GM23338 (cell line): ENCODE results near the gene RAP2A. TPM values are rescaled to one million over a fixed set of nuclear protein-coding genes. Genes with fewer than 3 reads are reported as not detected.
A peak's percentile ranks its signal among the peaks of the same experiment; 100 is the strongest.

Source experiments
- ATAC-seq: fragments of 200-7000 bp; cut with Tn5 transposase; 3 replicates; pipeline ENCODE4 v1.9.1; 2020
- DNase-seq: peaks from one replicate; pipeline ENCODE4 v3.0.0-alpha.2; 2015; ENCODE audit warnings: low spot score
- H2AFZ ChIP-seq: fragments of 200-600 bp; sonication (generic); 2 replicates; pipeline ENCODE4 v1.8.0; 2016; ENCODE audit warnings: antibody characterized with exemption, mild to moderate bottlenecking, moderate library complexity
- H3F3A ChIP-seq: fragments of 200-600 bp; sonication (generic); replicated peaks from 2 replicates; pipeline ENCODE4 v1.8.0; 2017; ENCODE audit warnings: antibody characterized with exemption, mixed run types, low read depth
- H3K27ac ChIP-seq: fragments of 200-600 bp; sonication (generic); 2 replicates; pipeline ENCODE4 v1.6.1; 2016; ENCODE audit warnings: low read depth
- H3K27me3 ChIP-seq: fragments of 200-600 bp; sonication (generic); 2 replicates; pipeline ENCODE4 v1.8.0; 2016; ENCODE audit warnings: mild to moderate bottlenecking, mixed run types, moderate library complexity; ENCODE audit not compliant: insufficient read depth
- H3K36me3 ChIP-seq: fragments of 200-600 bp; sonication (generic); 2 replicates; pipeline ENCODE4 v1.8.0; 2016; ENCODE audit warnings: mild to moderate bottlenecking; ENCODE audit not compliant: insufficient read depth
- H3K4me1 ChIP-seq: fragments of 200-600 bp; sonication (generic); 2 replicates; pipeline ENCODE4 v1.8.0; 2016; ENCODE audit warnings: mild to moderate bottlenecking, moderate library complexity; ENCODE audit not compliant: insufficient read depth
- H3K4me2 ChIP-seq: fragments of 200-600 bp; sonication (generic); 2 replicates; pipeline ENCODE4 v1.7.1; 2017; ENCODE audit warnings: mixed run types
- H3K4me3 ChIP-seq: fragments of 200-600 bp; sonication (generic); 2 replicates; pipeline ENCODE4 v1.6.1; 2016; ENCODE audit warnings: mixed run types
- H3K79me2 ChIP-seq: fragments of 200-600 bp; sonication (generic); replicated peaks from 2 replicates; pipeline ENCODE4 v1.8.0; 2017; ENCODE audit warnings: mild to moderate bottlenecking; ENCODE audit not compliant: insufficient read depth
- H3K9me2 ChIP-seq: fragments of 200-600 bp; sonication (generic); 2 replicates; pipeline ENCODE4 v1.8.0; 2017; ENCODE audit not compliant: insufficient read depth
- H4K20me1 ChIP-seq: fragments of 200-600 bp; sonication (generic); replicated peaks from 2 replicates; pipeline ENCODE4 v1.8.0; 2017; ENCODE audit warnings: mild to moderate bottlenecking; ENCODE audit not compliant: insufficient read depth
- H3K27ac Mint-ChIP-seq: 2 replicates; pipeline ENCODE4 v1.8.0; 2020; ENCODE audit warnings: inconsistent platforms, mild to moderate bottlenecking, moderate library complexity, mixed read lengths
- H3K27me3 Mint-ChIP-seq: 3 replicates; pipeline ENCODE4 v1.8.0; 2022; ENCODE audit warnings: low read depth, mild to moderate bottlenecking, moderate library complexity, mixed read lengths, inconsistent platforms; ENCODE audit not compliant: insufficient read depth, poor library complexity
- H3K36me3 Mint-ChIP-seq: 3 replicates; pipeline ENCODE4 v1.8.0; 2021; ENCODE audit warnings: low read depth, mild to moderate bottlenecking, inconsistent platforms, moderate library complexity, mixed read lengths
- H3K4me1 Mint-ChIP-seq: 3 replicates; pipeline ENCODE4 v1.8.0; 2020; ENCODE audit warnings: mild to moderate bottlenecking, inconsistent platforms, mixed read lengths
- H3K4me3 Mint-ChIP-seq: 3 replicates; pipeline ENCODE4 v1.8.0; 2021; ENCODE audit warnings: moderate library complexity, mild to moderate bottlenecking, inconsistent platforms, mixed read lengths
- H3K9me3 Mint-ChIP-seq: 3 replicates; pipeline ENCODE4 v1.8.0; 2020; ENCODE audit warnings: moderate library complexity, mild to moderate bottlenecking, inconsistent platforms, mixed read lengths
- CREB1 ChIP-seq: fragments of 250-450 bp; sonication (Bioruptor Pico); IDR thresholded peaks from 2 replicates; pipeline ENCODE4 v1.5.0; 2020; ENCODE audit warnings: low read depth, mild to moderate bottlenecking, moderate library complexity
- EZH2phosphoT487 ChIP-seq: fragments of 200-600 bp; sonication (generic); IDR thresholded peaks from one replicate; pipeline ENCODE4 v1.8.1; 2018; ENCODE audit warnings: antibody characterized with exemption; ENCODE audit not compliant: unreplicated experiment
- JUNB ChIP-seq: IDR thresholded peaks from one replicate; pipeline ENCODE4 v1.6.1; 2016; ENCODE audit warnings: antibody characterized with exemption; ENCODE audit not compliant: unreplicated experiment
- NANOG ChIP-seq: IDR thresholded peaks from 2 replicates; pipeline ENCODE4 v1.6.1; 2016; ENCODE audit warnings: antibody characterized with exemption, borderline replicate concordance
- POLR2AphosphoS5 ChIP-seq: IDR thresholded peaks from 2 replicates; pipeline ENCODE4 v1.6.1; 2016; ENCODE audit warnings: antibody characterized with exemption, low read depth
- ZNF114 ChIP-seq: fragments of 250-450 bp; sonication (Bioruptor Pico); IDR thresholded peaks from 2 replicates; pipeline ENCODE4 v1.5.0; 2020; ENCODE audit warnings: mild to moderate bottlenecking, moderate library complexity
- ZNF331 ChIP-seq: fragments of 250-450 bp; sonication (Bioruptor Pico); IDR thresholded peaks from 2 replicates; pipeline ENCODE4 v1.5.0; 2020; ENCODE audit warnings: low read depth, mild to moderate bottlenecking, moderate library complexity
- polyA plus RNA-seq: library from polyadenylated mRNA; unstranded; fragments of >200 nt; fragmentation: Nextera tagmentation; extraction: Ambion mirVana; gene quantifications from 2 replicates; pipeline ENCODE4 v1.2.1, GENCODE V29; 2016
- total RNA-seq: library from RNA; depleted of rRNA; stranded (reverse); fragments of >200 nt; shearing (Covaris generic); gene quantifications from 2 replicates; pipeline ENCODE4 v1.2.3, GENCODE V29; 2014
- TF ChIP-seq, protein P1 (sequence below): IDR thresholded peaks from 2 replicates; pipeline ENCODE4 v1.6.1; 2016; ENCODE audit warnings: antibody characterized with exemption
- TF ChIP-seq, protein P2 (sequence below), 2 experiments: fragments of 200-600 bp in 1 of 2; sonication (generic) in 1 of 2; conservative IDR thresholded peaks; 2 replicates each; pipeline versions ENCODE4 v1.5.1 to v1.6.1; 2016 to 2017; ENCODE audit warnings: antibody characterized with exemption in 2 of 2, low read depth in 2 of 2, mild to moderate bottlenecking in 2 of 2, moderate library complexity in 1 of 2
- TF ChIP-seq, protein P3 (sequence below): IDR thresholded peaks from one replicate; pipeline ENCODE4 v1.6.1; 2018; ENCODE audit warnings: antibody characterized with exemption; ENCODE audit not compliant: unreplicated experiment

The RAP2A gene
- total and polyA plus RNA-seq, 2 experiments from 2014 or later: 10.4 to 35.3 TPM

- H3K4me1 ChIP-seq: peaks cover 31% of the 10 kb centered on the region
- Mint-ChIP-seq H3K4me1 (peaks cover 26% of the 10 kb centered on the region), H3K27me3 (peaks cover 12% of the 10 kb centered on the region), H3K27ac (no peak overlapping the region), H3K36me3 (peaks cover 2% of the 10 kb centered on the region; the same call in 1 of the 3 replicates), H3K9me3 (0 out of 3 replicates have a peak, but pooled peaks cover 6% of the 10 kb centered on the region), H3K4me3 (peak overlapping the region; percentile 97)
- no peaks in the 10 kb centered on the region for H3K9me2 ChIP-seq
- DNase-seq (no peak), ATAC-seq (no peak)
- no peak overlapping the region for H2AFZ ChIP-seq
- H4K20me1 ChIP-seq: no peaks in the 10 kb centered on the region
- H3K27me3 ChIP-seq: no peaks in the 10 kb centered on the region
- TF ChIP-seq ZNF114 (CRISPR knock-in tag) (no peak), CREB1 (CRISPR knock-in tag) (no peak), EZH2phosphoT487 (no peak), ZNF331 (no peak), POLR2AphosphoS5 (no peak), JUNB (no peak), NANOG (no peak)
- TF ChIP-seq, protein P1, sequence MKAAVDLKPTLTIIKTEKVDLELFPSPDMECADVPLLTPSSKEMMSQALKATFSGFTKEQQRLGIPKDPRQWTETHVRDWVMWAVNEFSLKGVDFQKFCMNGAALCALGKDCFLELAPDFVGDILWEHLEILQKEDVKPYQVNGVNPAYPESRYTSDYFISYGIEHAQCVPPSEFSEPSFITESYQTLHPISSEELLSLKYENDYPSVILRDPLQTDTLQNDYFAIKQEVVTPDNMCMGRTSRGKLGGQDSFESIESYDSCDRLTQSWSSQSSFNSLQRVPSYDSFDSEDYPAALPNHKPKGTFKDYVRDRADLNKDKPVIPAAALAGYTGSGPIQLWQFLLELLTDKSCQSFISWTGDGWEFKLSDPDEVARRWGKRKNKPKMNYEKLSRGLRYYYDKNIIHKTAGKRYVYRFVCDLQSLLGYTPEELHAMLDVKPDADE: no peak
- TF ChIP-seq, protein P2, sequence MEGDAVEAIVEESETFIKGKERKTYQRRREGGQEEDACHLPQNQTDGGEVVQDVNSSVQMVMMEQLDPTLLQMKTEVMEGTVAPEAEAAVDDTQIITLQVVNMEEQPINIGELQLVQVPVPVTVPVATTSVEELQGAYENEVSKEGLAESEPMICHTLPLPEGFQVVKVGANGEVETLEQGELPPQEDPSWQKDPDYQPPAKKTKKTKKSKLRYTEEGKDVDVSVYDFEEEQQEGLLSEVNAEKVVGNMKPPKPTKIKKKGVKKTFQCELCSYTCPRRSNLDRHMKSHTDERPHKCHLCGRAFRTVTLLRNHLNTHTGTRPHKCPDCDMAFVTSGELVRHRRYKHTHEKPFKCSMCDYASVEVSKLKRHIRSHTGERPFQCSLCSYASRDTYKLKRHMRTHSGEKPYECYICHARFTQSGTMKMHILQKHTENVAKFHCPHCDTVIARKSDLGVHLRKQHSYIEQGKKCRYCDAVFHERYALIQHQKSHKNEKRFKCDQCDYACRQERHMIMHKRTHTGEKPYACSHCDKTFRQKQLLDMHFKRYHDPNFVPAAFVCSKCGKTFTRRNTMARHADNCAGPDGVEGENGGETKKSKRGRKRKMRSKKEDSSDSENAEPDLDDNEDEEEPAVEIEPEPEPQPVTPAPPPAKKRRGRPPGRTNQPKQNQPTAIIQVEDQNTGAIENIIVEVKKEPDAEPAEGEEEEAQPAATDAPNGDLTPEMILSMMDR (conservative IDR thresholded peaks at IDR 0.05; ENCODE audit: low read depth in 2 of 2): no peak
- TF ChIP-seq, protein P3, sequence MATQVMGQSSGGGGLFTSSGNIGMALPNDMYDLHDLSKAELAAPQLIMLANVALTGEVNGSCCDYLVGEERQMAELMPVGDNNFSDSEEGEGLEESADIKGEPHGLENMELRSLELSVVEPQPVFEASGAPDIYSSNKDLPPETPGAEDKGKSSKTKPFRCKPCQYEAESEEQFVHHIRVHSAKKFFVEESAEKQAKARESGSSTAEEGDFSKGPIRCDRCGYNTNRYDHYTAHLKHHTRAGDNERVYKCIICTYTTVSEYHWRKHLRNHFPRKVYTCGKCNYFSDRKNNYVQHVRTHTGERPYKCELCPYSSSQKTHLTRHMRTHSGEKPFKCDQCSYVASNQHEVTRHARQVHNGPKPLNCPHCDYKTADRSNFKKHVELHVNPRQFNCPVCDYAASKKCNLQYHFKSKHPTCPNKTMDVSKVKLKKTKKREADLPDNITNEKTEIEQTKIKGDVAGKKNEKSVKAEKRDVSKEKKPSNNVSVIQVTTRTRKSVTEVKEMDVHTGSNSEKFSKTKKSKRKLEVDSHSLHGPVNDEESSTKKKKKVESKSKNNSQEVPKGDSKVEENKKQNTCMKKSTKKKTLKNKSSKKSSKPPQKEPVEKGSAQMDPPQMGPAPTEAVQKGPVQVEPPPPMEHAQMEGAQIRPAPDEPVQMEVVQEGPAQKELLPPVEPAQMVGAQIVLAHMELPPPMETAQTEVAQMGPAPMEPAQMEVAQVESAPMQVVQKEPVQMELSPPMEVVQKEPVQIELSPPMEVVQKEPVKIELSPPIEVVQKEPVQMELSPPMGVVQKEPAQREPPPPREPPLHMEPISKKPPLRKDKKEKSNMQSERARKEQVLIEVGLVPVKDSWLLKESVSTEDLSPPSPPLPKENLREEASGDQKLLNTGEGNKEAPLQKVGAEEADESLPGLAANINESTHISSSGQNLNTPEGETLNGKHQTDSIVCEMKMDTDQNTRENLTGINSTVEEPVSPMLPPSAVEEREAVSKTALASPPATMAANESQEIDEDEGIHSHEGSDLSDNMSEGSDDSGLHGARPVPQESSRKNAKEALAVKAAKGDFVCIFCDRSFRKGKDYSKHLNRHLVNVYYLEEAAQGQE: no peak
- no peak overlapping the region for H3K27ac ChIP-seq
- no peaks in the 10 kb centered on the region for H3F3A ChIP-seq
- H3K79me2 ChIP-seq: peaks cover 17% of the 10 kb centered on the region
- H3K4me3 ChIP-seq: peak overlapping the region; percentile 55
- H3K4me2 ChIP-seq: peak overlapping the region; percentile 85; the same call in 1 of the 2 replicates
- H3K36me3 ChIP-seq: no peaks in the 10 kb centered on the region
Observed at GRCh38 chr13:97431171-97431764, 2.7 kb upstream of the RAP2A start.
